ENCODE measurements around the gene DYNC1I2.

The DYNC1I2 gene

DNA sequence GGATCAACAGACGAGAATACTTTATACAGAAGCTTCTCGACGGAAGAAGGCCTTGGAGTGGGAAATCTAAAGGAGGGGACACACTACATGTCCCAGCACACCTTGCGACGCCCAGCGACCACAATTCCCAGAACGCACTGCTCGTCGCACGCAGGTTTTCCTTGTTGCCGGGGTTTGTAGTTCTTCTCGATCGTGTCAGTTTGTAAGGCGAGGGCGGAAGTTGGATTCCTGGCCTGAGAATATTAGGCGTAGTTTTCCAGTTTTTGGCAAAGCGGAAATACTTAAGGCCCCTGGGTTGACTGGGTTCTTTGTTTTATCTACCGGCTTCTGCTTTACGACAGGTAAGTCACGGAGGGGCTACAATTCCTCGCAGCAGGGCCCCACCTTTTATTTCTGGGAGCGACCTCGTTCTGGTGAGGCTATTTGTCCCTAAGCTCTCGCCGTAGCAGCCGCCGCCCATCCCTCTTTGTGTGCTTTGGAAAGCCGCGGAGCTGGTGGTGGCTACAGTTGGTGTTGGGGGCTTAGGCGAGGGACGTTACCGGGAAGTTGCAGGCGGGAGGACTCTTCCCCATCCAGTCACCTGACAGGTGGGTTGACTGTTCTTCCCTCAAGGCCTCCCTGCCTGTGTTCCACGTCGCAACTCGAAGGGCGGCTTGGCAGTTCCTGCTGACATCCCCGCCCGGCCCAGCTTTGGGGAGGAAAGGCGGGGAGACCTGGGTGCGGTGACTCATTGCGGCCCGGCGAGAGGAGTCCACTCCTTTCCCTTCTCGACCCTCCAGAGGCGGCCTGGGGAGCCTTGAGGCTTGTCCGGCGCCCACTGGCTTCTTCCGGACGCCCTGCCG lies at the start of gene DYNC1I2:
TSS of gene DYNC1I2 (plus strand) at position 183 of the 842 bp plus-strand sequence. CDS start 2,687 bp downstream, outside the sequence.
- DNase-seq (ENCODE audit: low read depth in 4 of 4, low spot score in 1 of 4): peak; percentile 42 to 66 (median 61)

DNA sequence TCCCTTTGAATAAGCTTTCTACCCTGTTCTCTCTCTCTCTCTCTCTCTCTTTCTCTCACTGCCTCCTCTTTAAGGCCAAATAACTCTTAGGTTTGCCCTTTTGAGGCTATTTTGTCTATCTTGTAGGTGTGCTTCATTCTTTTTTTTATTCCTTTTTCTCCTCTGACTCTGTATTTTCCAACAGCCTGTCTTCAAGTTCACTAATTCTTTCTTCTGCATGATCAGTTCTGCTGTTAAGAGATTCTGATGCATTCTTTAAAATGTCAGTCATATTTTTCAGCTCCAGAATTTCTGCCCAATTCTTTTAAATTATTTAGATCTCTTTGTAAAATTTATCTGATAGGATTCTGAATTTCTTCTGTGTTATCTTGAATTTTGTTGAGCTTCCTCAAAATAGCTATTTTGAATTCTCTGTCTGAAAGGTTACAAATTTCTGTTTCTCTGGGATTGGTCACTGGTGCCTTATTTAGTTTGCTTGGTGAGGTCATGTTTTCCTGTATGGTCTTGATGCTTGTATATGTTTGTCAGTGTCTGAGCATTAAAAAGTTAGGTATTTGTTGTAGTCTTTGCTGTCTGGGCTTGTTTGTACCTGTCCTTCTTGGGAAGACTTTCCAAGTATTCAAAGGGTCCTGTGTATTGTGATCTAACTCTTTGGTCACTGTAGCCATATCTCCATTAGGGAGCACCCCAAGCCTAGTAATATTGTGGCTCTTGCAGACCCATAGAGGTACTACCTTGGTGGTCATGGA lies 35.4 kb upstream of the DYNC1I2 start:
- DNase-seq (ENCODE audit: low read depth in 4 of 4, low spot score in 1 of 4): no peak

DNA sequence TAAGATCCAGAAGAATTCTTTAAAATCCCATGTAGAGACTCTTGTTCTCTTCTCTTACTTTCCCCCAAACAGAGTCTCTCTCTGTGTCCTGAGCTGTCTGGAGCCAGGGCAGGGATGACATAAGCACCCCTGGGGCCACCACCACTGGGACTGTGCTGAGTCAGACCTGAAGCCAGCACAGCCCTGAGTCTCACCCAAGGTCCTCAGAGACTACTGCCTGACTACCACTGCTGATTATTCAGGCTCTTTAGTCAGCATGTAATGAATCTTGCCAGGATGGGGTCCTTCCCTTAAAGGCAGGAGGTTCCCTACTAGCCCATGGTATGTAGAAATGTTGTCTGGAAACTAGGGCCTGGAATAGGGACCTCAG lies 34.9 kb upstream of the DYNC1I2 start:
- DNase-seq (ENCODE audit: low read depth in 4 of 4, low spot score in 1 of 4): no peak

DNA sequence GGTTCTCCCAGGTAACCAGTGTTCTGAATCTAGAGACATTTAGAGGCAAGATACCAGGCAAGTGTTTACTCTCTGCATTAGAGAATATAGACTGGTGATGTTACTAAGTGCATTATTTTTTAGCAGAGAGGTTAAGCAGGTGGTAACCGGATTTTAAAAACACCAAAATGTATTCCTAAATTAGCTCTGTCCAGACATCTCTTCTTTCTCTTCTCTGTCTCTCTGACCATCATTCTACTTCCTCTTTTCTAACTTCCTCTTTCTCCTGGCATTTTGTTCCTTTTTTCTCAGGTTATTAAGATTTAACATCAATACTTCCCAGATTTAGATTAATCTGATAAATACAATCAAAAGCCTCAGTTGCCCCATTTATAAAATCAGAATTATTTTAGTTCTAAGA lies 31.7 kb upstream of the DYNC1I2 start:
- DNase-seq (ENCODE audit: low read depth in 4 of 4, low spot score in 1 of 4): no peak

DNA sequence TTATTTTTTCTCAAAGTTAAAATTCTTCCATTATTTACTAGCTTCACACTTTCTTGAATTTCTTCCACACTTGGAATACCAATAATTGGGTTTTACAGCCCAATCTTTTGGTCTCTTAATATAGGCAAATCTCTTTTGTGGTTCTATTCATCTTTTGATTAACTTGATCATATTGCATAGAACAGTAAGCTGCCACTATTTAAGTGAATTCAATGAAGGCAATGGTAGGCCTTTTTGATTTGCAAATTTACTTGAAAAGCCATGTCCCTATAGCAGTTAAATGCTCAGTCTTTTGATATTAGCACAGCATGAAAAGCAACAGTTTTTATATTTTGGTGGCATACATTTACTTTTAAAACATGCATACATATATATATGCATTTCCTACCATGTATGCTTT lies 20.2 kb upstream of the DYNC1I2 start:
- DNase-seq (ENCODE audit: low read depth in 4 of 4, low spot score in 1 of 4): no peak

DNA sequence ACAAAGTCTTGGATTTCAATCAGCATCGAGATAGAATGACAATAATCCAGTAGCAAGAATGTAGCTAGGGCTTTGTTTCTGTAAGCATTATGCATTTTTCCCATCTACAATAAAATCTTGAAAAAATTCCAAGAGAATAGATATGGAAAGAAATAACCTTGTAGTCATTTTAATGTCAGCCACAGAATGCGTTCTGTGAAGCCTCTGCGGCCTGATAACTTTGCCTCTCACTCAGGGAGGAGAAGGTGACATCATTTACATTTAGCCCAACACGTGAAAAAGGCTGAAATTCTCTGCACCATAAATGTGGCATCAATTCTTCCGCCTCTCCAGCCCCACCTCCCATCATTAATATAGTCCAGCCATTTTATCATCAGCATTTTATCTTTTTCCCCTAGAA lies 19.1 kb upstream of the DYNC1I2 start:
- DNase-seq (ENCODE audit: low read depth in 4 of 4, low spot score in 1 of 4): no peak

DNA sequence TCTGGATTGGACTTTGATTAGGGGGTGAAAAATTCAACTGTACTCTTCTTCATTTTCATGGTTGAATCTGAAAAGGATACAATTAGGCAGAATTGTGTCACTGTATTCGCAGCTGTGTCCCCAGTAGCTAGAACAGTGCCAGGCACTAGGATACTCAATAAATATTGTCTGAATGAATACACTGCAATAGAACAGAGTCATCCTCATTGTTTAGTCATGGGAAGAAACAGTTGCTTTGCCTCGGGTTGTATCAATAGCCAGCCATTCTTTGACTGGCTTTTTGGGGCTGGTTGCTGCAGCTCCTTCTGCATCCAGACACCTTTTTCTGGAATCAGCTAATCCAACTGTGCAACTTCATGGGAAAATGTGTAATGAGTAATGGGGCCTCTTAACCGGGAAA lies 18.1 kb upstream of the DYNC1I2 start:
- DNase-seq (ENCODE audit: low read depth in 4 of 4, low spot score in 1 of 4): no peak

DNA sequence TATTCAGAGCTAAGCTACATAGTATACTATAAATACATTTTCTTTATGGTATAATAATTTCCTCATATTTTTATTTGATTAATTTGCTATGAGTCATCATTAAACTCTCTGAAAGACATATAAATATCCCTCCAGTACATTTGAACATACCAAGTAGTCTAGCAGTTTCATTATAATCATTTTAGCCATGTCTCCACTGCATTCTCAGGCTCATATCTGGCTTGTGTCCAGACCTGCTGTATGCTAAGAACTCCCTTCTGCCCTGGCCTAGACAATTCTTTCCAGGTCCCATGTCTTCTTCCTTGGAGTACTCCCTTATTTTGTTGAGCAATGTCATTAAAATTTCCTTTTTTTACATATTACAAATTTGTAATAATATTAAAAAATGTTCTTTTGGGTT lies 16.6 kb upstream of the DYNC1I2 start:
- no peak for DNase-seq (ENCODE audit: low read depth in 4 of 4, low spot score in 1 of 4)

DNA sequence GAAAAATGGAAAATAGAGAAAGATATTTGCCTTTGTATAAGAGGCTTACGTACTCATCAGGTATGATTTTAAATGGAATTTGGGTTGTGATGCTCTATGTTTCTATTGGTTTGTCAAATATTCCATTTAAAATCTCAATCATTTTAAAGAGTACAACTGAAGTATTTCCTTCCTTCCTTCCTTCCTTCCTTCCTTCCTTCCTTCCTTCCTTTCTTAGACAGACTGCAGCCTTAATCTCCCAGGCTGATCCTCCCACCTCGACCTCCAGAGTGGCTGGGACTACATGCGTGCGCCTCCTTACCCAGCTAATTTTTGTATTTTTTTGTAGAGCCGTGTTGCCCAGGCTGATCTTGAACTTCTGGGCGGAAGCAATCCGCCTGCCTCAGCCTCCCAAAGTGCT lies 15.4 kb upstream of the DYNC1I2 start:
- no peak for DNase-seq (ENCODE audit: low read depth in 4 of 4, low spot score in 1 of 4)

DNA sequence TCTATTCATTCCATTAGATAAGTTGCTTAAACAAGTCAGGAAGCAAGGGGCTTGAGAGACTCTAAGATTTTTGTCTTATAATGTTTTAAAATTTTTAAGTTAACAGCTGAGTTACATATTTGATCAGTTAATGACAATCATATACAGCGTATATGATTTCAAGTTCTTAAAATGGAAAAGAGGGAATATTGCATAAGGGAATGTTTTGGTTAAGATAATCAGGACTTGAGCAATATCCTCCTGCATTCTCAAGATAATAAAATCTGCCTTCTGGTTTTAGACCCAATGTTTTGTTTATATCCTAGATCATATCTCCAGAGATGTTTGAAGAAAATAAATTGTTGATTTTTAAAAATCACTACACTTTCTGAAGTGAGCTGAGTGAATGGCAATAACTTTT lies 13.4 kb upstream of the DYNC1I2 start:
- DNase-seq (ENCODE audit: low read depth in 4 of 4, low spot score in 1 of 4): no peak

DNA sequence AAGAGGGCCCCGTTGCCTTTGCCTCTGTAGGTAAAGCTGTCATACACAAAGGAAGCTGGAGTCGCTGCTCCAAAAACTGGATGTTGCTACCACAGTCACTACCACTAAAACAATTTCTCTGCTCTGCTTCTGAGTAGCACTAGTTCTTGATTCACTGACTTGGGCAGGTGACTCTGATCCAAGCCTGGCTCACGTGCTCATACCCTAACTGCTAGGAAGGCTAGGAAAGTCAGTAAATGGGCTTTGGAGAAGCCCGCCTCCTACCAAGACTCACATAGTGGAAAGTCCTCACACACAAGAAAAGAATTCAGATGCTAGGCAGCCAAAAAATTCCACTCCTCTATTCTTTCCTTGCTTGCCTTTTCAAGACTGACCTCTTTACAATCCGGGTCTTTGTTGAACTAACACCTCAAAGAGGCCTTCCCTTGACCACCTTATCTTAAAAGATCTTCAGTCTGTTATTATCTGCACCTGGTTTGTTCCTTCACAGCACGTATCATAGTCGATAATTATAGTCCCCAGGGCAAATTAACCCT lies 11.4 kb upstream of the DYNC1I2 start:
- no peak for DNase-seq (ENCODE audit: low read depth in 4 of 4, low spot score in 1 of 4)

DNA sequence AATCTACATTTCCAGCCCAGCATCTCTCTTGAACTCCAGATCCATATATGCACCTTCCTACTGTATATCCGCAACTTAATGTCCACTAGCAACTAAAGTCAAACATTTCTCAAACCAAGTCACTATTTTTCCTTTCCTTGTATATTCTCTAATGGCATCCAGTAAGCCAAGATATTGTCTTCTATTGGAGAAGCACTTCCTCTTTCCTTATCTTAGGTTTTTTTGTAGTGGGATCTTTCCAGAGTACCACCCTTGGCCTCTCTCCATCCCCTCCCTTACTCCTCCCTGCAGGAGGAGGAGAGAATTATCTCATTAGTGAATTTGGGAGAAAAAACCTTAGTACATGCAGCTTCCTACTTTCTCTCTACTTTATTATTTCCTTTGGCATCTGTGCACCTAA lies 8.7 kb upstream of the DYNC1I2 start:
- DNase-seq (ENCODE audit: low read depth in 4 of 4, low spot score in 1 of 4): no peak

DNA sequence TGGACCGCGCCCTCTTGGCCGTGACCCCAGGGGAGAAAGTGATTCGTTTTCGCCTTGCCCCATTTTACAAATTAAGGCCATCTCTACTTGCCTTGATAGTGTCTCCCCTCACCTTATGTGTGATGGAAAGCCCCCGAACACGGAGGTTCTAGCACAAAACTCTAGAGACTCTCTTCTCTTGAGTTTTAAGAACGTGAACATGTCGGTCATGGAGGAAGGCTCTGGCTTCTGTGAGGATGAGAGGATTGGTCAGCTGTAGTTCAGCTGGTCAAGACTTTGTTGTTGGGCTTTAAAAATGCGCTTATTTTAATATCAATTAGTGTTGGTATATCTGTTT lies 828 bp downstream of the DYNC1I2 start:
- no peak for DNase-seq (ENCODE audit: low read depth in 4 of 4, low spot score in 1 of 4)

DNA sequence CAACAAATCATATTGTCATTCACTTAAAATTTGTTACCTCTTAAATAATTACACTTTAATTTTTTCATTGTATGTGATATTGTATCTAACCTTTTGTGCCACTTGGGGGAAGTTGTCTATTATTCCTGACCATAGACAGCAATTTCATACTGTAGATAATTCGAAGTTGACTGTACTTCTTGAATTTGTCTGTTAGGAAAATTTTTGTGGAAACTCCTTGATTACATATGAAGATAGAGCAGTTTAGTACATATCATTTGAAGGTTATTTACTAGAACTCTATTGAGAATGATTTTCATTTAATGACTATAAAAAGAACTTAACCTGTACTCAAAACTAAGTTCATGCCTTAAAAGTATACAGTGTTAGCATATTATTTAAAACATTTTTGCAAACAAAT lies 5.1 kb downstream of the DYNC1I2 start:
- DNase-seq (ENCODE audit: low read depth in 4 of 4, low spot score in 1 of 4): no peak

DNA sequence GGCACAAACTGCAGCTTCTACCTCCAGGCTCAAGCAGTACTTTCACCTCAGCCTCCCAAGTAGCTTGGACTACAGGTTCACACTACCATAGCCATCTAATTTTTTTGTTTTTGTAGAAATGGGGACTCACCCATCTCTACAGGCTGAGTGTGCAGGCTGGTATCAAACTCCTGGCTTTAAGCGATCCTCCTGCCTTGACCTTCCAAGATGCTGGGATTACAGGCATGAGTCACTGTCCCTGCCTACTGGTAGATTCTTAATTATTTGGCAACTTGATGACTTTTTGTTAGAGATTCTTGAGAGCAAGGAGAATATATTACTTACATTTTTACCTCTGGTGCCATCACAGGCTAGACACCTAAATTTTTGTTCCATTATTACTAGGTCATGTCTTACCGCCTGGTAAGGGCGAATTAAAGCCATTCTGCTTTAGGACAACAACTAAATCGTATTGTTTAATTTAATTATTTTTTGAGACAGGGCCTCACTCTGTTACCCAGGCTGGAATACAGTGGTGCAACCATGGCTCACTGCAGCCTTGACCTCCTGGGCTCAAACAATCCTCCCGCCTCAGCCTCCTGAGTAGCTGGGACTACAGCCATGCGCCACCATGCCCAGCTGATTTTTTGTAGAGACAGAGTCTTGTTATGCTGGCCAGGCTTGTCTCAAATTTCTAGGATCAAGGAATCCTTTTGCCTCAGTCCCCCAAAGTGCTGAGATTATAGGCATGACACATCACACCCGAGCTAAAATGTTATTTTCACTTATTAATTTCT lies 15.7 kb downstream of the DYNC1I2 start:
- DNase-seq (ENCODE audit: low read depth in 4 of 4, low spot score in 1 of 4): no peak

DNA sequence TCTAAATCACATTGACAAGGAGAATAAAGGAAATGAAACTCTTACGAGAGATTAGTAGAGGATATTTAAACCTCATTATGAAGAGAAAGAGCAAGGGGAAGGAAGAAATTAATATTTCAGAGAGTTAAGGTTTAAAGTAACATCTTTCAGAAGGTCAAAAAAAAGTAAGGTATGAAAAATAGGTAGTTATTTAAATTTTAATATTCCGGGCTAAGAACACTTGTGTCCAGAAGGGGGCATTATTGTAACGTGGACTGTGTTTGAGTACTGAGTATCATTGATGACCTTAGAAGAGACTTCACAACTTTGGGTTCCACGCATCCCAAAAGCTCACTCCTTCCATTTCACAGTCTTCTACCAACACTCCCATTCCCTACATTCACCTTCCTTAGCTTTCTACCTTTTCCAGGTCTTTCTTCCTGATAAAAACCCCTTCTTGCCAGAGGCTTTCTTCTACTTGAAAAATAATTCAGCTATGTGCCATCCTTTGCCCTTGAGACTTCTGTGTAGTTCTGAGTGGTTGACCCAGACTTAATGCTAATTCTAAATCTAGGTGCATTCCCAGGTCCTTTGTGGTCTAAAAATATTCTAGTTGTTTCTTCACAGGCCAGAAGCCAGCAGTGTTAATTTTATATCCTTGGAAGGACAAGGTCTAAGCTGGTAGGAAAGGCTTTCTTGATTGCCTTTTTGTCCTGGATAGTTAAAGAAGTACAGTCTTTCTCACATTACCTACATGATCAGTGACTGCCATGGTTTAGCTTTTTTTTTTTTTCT lies 16.5 kb downstream of the DYNC1I2 start:
- no peak for DNase-seq (ENCODE audit: low read depth in 4 of 4, low spot score in 1 of 4)

DNA sequence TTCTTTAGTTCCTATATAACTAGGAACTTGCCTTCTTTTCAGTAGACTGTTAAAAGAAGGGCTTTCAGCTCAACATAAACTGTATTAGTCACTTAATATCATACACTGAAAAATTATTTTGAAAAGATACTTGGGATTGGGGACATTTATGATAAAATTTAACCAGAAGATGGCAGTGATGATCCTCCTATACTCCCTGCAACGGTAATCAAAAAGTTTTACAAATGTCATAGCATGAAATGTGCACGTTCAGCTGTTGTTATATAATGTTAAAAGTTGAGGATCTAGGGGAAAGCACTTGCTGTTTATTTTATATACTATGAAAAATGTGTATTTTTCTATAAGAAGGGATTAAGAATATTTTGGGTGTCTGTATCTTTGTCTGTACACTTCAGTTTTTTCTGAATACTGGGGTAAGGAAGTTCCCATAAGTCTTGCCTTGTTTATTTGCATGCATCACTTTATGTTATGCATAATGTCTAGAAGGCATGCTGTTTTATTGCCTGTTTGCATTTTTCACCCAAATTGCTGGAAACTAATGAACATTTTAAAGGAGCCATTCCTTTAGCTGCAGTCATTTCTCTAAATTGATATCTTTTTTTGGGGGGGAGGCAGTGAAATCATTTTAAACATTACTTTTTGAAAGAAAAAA lies 19.0 kb downstream of the DYNC1I2 start:
- DNase-seq (ENCODE audit: low read depth in 4 of 4, low spot score in 1 of 4): no peak

DNA sequence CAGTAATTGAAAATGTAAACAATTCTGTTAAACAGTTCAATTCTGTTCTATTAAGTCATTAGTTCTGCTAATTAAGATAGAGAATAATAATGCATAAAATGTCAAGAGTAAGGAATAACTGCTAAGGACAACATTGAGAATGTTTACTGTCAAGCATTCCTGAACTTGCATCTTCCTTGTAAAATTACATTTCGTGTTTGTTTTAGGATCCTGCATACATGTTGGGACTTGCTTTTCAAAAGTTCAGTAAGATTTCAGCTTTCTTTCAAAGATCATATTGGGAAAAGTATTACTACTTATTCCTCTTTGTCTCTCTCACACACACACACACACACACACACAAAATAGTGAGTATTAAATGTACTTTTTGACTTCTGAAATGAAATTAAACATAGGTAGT lies 20.5 kb downstream of the DYNC1I2 start:
- no peak for DNase-seq (ENCODE audit: low read depth in 4 of 4, low spot score in 1 of 4)

DNA sequence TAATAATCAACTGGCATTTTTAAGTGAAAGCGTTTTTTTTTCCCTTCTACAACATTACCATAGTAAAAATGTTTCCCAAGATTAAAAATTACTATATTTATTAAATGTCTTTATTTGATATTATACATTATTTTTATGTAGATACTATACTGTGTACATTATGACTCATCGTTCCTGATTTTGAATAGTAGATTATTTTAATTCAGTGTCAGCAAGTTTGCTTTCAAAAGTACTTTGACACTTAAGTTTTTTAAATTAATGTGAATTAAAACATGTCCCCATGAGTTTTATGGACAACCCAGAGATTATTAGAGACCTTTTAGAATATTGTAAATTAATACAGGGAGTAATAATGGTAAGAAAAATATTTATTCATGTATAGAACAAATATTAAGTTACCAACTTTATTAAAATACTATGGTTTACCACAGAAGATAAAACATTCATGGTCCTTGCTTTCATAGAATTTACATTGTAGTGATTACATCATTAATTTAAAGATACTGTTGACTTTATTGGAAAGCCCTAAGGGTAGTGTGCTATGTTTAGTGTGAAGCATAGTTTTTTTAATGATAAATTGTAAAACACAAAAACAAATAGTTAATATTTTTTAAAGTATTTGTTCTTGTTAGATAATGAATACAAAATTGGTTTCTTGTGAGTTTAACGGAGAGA lies 21.9 kb downstream of the DYNC1I2 start:
- DNase-seq (ENCODE audit: low read depth in 4 of 4, low spot score in 1 of 4): no peak

DNA sequence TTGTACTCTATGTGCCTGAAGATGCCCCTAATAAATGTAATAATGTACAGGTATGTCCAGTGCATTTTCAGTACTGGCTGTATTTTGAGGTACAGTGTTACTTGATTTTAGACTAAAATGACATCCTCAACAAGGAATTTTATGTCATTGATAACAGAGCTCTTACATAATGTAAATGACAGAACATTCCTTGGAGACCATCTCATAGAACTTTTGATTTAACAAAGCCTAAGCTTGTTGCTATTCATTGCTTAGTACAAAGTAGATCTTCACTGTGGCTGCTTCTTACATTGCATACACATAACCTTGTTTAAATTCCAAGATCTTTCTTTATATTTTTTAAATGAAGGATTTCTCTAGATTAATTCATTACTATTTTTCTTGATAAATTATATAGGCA lies 24.1 kb downstream of the DYNC1I2 start:
- DNase-seq (ENCODE audit: low read depth in 4 of 4, low spot score in 1 of 4): no peak

Data from stimulated activated CD4-positive, alpha-beta T cell treated with anti-CD3 and anti-CD28 coated beads, Interleukin-1b, Interleukin-23, amount 100 ng/mL, for 24 hours (primary cell).